Tibial nerve (tissue), 4 donors: ENCODE results near the gene GRIN2A. TPM values are rescaled to one million over a fixed set of nuclear protein-coding genes. Genes with fewer than 3 reads are reported as not detected.

ENCODE experiments used
- DNase-seq, 2 donors: peaks; one replicate each; pipeline ENCODE4 v3.0.0-alpha.2; 2019; ENCODE audit warnings: low spot score in 2 of 2
- H3K27ac ChIP-seq, 4 donors: fragments of 200-600 bp; sonication (generic) in 3 of 4; one replicate each; pipeline ENCODE4 v1.5.1; 2017 to 2019; ENCODE audit warnings: mild to moderate bottlenecking in 1 of 4
- H3K27me3 ChIP-seq, 2 donors: fragments of 200-600 bp; sonication (generic) in 1 of 2; one replicate each; pipeline versions ENCODE4 v1.5.1 to v1.6.0; 2017 to 2019
- H3K36me3 ChIP-seq, 3 donors: fragments of 200-600 bp; sonication (generic); one replicate each; pipeline ENCODE4 v1.5.1; 2018 to 2019
- H3K4me1 ChIP-seq, 4 donors: fragments of 200-600 bp; sonication (generic) in 3 of 4; one replicate each; pipeline ENCODE4 v1.5.1; 2017 to 2019
- H3K4me3 ChIP-seq, 4 donors: fragments of 200-600 bp; sonication (generic) in 3 of 4; one replicate each; pipeline ENCODE4 v1.5.1; 2017 to 2019; ENCODE audit warnings: mild to moderate bottlenecking in 1 of 4, moderate library complexity in 1 of 4
- H3K9me3 ChIP-seq, 4 donors: fragments of 200-600 bp; sonication (generic) in 3 of 4; one replicate each; pipeline ENCODE4 v1.5.1; 2017 to 2019
- EP300 ChIP-seq, 2 donors: sonication (generic); formaldehyde crosslinking; IDR thresholded peaks; one replicate each; pipeline ENCODE4 v1.6.1; 2017; ENCODE audit warnings: antibody characterized with exemption in 2 of 2, mild to moderate bottlenecking in 1 of 2
- POLR2A ChIP-seq, 2 donors: fragments of 450-650 bp; IDR thresholded peaks; one replicate each; pipeline ENCODE4 v1.6.1; 2017; ENCODE audit warnings: antibody characterized with exemption in 2 of 2, mild to moderate bottlenecking in 2 of 2, moderate library complexity in 2 of 2
- WGBS, 2 donors: methylation state at CpG; one replicate each; pipeline ENCODE4 v1.1.5; 2018; 5-methylcytosine and 5-hydroxymethylcytosine counted together
- total RNA-seq, 4 donors: library from RNA; depleted of rRNA; stranded (reverse); fragments of >200 nt; gene quantifications; one replicate each; pipeline ENCODE4 v1.1.0, GENCODE V29; 2016
- TF ChIP-seq, protein P1 (sequence below), 5 experiments: fragments of 200-600 bp in 3 of 5; fragments of 450-650 bp in 2 of 5; sonication (generic) in 3 of 5; IDR thresholded peaks; one replicate each; pipeline ENCODE4 v1.5.1; 2016 to 2019; ENCODE audit warnings: antibody characterized with exemption in 5 of 5, mild to moderate bottlenecking in 3 of 5, moderate library complexity in 2 of 5

The GRIN2A gene
- total RNA-seq, 4 donors from 2014 or later: under 0.01 to 0.44 (median 0.39) TPM; not detected in 1

DNA sequence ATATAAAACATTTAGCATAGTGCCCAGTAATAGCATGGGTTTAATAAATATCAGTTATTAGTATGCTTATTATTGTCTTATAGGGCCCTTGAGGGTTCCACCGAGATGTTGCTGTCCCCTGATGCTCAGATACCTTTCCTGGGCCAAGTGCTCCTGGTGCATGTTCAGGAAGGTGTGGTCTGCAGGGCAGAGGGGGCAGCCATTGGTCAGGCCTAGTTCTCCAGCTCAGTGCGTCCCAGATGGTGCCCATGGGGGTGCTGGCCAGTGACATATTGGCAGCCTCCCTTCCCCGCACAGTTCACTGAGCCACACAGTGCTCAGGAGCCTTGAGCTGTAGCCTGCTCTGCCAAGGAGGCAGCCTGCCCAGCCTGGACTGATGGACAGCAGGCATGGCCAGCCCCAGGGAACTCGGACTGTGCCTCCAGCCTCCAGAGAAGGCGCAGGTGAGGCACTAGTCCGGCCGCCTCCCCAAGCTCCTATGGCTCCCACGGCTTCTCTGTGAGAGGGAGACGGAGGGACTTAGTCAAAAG is 7.7 kb upstream of the GRIN2A start:
- Histone ChIP-seq H3K4me1 (no peaks in the 10 kb centered on the region), H3K9me3 (peaks cover 0 to 12% (median 0%) of the 10 kb centered on the region in 4 donors), H3K36me3 (no peaks in the 10 kb centered on the region), H3K4me3 (no peak overlapping the region), H3K27ac (no peak overlapping the region), H3K27me3 (peaks cover 0 to 4% of the 10 kb centered on the region in 2 donors)
- DNase-seq: no peak
- TF ChIP-seq, protein P1, sequence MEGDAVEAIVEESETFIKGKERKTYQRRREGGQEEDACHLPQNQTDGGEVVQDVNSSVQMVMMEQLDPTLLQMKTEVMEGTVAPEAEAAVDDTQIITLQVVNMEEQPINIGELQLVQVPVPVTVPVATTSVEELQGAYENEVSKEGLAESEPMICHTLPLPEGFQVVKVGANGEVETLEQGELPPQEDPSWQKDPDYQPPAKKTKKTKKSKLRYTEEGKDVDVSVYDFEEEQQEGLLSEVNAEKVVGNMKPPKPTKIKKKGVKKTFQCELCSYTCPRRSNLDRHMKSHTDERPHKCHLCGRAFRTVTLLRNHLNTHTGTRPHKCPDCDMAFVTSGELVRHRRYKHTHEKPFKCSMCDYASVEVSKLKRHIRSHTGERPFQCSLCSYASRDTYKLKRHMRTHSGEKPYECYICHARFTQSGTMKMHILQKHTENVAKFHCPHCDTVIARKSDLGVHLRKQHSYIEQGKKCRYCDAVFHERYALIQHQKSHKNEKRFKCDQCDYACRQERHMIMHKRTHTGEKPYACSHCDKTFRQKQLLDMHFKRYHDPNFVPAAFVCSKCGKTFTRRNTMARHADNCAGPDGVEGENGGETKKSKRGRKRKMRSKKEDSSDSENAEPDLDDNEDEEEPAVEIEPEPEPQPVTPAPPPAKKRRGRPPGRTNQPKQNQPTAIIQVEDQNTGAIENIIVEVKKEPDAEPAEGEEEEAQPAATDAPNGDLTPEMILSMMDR (IDR thresholded peaks at IDR 0.05): no peak
- no peak for TF ChIP-seq EP300 (IDR thresholded peaks at IDR 0.05)
- TF ChIP-seq POLR2A (IDR thresholded peaks at IDR 0.05): no peak
- 78 to 79% methylated on average over 7 to 9 of the region's 9 CpGs for WGBS, 2 donors

DNA sequence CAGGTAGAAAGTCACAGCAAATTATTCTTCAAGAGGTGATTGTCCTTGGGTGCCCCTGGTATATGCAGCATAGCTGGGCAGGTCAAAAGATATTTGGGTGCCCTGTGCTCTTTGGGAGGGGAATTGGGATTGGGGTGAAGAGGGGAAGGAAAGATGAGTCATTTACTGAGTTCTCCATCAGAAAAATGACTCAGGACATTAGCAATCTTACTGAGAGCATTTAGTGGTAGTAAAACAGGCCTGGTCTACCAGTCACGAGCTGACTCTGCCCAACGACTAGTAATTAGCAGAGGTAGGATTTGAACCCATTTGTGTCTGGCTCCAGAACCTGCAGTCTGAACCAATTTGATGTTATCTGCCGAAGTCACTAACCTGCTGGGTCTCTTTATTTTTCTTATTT is 6.0 kb upstream of the GRIN2A start:
- Histone ChIP-seq H3K9me3 (no peaks in the 10 kb centered on the region), H3K36me3 (no peaks in the 10 kb centered on the region), H3K27me3 (peaks cover 0 to 21% of the 10 kb centered on the region in 2 donors), H3K4me3 (no peak overlapping the region), H3K27ac (no peak overlapping the region), H3K4me1 (peaks cover 0 to under 1% (median 0%) of the 10 kb centered on the region in 4 donors)
- WGBS, 2 donors: 30 to 37% methylated on average over 3 of the region's 3 CpGs
- TF ChIP-seq, protein P1 (IDR thresholded peaks at IDR 0.05): no peak
- TF ChIP-seq POLR2A (IDR thresholded peaks at IDR 0.05) (no peak), EP300 (IDR thresholded peaks at IDR 0.05) (no peak)
- no peak for DNase-seq

DNA sequence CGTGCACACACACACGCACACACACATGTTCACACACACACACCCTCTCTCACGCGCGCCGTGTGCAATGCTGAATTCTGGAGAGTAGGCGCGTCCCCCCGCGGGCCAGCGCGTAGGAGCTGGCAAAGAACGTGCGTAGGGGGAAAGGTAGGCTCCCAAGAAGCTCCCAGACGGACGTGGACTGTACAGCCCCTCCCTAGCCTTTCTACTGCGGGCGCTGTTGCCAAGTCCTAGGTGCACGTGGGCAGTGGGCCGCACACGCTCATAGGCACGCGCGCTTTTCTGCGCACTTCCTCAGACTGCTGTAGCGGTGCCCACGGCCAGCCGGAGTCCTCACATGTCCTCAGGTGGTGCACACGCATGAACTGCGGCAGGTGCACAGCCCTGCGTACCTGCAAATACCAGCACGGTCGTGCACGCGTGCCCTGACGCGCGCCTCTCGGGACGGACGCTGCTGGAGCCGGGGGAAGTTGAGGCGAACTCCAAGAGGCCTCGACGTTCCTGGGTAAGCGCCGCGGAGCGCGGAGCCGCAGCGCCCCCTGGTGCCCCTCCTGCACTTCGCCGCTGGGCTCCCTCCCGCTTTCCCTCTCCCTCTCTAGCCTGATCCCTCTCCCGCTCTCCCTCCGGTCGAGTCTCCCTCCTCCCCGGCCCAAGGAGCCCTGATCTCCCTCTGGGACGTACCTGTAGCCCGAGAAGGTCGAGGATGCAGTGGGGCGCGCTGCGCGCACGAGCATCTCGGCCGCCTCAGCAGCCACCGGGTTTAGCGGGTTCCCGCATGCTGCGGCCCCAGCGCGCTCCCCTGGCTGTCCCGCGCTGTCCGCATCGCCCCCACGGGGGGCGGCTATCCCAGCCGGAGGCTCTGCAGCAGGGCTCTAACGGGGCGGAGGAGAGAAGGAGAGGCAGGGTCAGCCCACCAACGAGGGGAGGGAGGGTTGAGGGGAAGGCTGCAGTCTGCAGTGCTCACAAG is 749 bp downstream of the GRIN2A start:
- Histone ChIP-seq H3K4me3 (peak overlapping the region in 2 of 4 donors; percentile 9 to 36), H3K9me3 (no peaks in the 10 kb centered on the region), H3K27me3 (peaks cover 0 to 54% of the 10 kb centered on the region in 2 donors), H3K4me1 (peaks cover 0 to 28% (median 0%) of the 10 kb centered on the region in 4 donors), H3K36me3 (no peaks in the 10 kb centered on the region), H3K27ac (no peak overlapping the region)
- 2% methylated on average over 65 to 77 of the region's 85 CpGs for WGBS, 2 donors
- TF ChIP-seq POLR2A (IDR thresholded peaks at IDR 0.05): no peak
- TF ChIP-seq, protein P1 (IDR thresholded peaks at IDR 0.05): peak; percentile 53 to 72 (median 63)
- DNase-seq: peak in 1 of 2 donors; percentile 8

DNA sequence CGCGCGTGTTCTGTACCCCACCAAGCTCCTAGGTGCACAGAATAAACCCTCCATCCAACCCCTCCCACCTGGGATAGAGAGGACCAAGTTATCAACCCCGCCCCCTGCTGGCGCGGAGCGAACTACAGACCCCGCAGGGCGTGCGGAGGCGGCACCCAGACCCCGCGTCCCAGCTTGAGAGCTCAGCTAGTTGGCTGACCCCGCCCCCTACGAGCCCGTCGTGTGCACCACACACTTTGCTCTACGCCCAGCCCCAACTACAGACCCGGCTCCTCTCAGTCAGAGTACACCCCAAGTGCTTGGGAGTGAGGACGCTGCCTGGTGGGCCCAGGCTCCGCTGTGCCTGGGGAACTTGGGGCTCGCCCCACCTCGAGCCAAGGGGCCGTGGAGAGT is 1.5 kb downstream of the GRIN2A start:
- H3K27ac ChIP-seq: no peak overlapping the region
- DNase-seq: no peak
- H3K36me3 ChIP-seq: no peaks in the 10 kb centered on the region
- no peaks in the 10 kb centered on the region for H3K9me3 ChIP-seq
- no peak overlapping the region for H3K4me3 ChIP-seq
- no peak for TF ChIP-seq EP300 (IDR thresholded peaks at IDR 0.05)
- TF ChIP-seq, protein P1 (IDR thresholded peaks at IDR 0.05): peak in 2 of 5 experiments; percentile 11 to 13
- peaks cover 0 to 28% (median 0%) of the 10 kb centered on the region in 4 donors for H3K4me1 ChIP-seq
- whole genome bisulfite sequencing, 2 donors: 4 to 13% methylated on average over 4 to 18 of the region's 24 CpGs
- H3K27me3 ChIP-seq: peaks cover 0 to 54% of the 10 kb centered on the region in 2 donors
